ENCODE data around the gene UGT1A8. TPM values are rescaled to one million over a fixed set of nuclear protein-coding genes. Genes with fewer than 3 reads are reported as not detected.

The UGT1A8 gene
- total and polyA plus RNA-seq, 2 of the 4 experiments (the other 2 are of a cell fraction) = not detected

- Histone ChIP-seq H3K9ac (ENCODE audit: low read depth, low read length) (no peak overlapping the region), H3K79me1 (ENCODE audit: low read depth in 1 of 2, low read length in 2 of 2) (no peaks in the 10 kb centered on the region), H4K8ac (ENCODE audit: low read depth in 2 of 2, low read length in 2 of 2) (no peak overlapping the region), H2AFZ (replicated peaks; ENCODE audit: low read length, poor library complexity) (no peak overlapping the region), H2BK15ac (ENCODE audit: low read depth, low read length) (no peak overlapping the region), H3K27me3 (ENCODE audit: control insufficient read depth, insufficient read depth, low read length) (peaks cover 5% of the 10 kb centered on the region; the same call in 1 of the 2 replicates), H3K4me1 (ENCODE audit: control insufficient read depth, insufficient read depth, low read length) (no peaks in the 10 kb centered on the region), H3K9me3 (ENCODE audit: control insufficient read depth, insufficient read depth, low read length) (no peaks in the 10 kb centered on the region), H3K56ac (ENCODE audit: extremely low read depth, insufficient read depth, low read length) (no peak overlapping the region), H3K18ac (ENCODE audit: low read depth, low read length) (no peak overlapping the region), H2AK9ac (replicated peaks; ENCODE audit: low read depth, low read length, poor library complexity) (no peak overlapping the region), H4K91ac (ENCODE audit: insufficient read depth, low read depth, low read length) (no peak overlapping the region), H2BK120ac (ENCODE audit: low read depth, low read length) (no peak overlapping the region), H2BK5ac (ENCODE audit: low read depth, low read length, poor library complexity, severe bottlenecking) (no peak overlapping the region), H4K20me1 (ENCODE audit: insufficient read depth, low read length) (no peaks in the 10 kb centered on the region), H3K4ac (ENCODE audit: low read depth, low read length) (no peak overlapping the region), H2BK20ac (ENCODE audit: low read depth, low read length) (no peak overlapping the region), H3K36me3 (ENCODE audit: control insufficient read depth, insufficient read depth, low read length) (no peaks in the 10 kb centered on the region), H4K5ac (ENCODE audit: low read depth, low read length) (no peak overlapping the region), H3K9me1 (ENCODE audit: insufficient read depth, low read length) (no peaks in the 10 kb centered on the region), H3K14ac (replicated peaks; ENCODE audit: low read depth, low read length) (no peak overlapping the region), H3K4me2 (ENCODE audit: low read depth, low read length) (no peak overlapping the region), H3K4me3 (ENCODE audit: insufficient read depth, low read depth, low read length) (no peak overlapping the region), H3K23ac (ENCODE audit: low read depth, low read length) (no peak overlapping the region), H3K27ac (ENCODE audit: insufficient read depth, low read length) (no peak overlapping the region), H2AK5ac (ENCODE audit: low read depth, low read length) (no peak overlapping the region)
- no CpG with 5 or more reads among the region's 2 CpGs for WGBS, 2 experiments (ENCODE audit: extremely low coverage in 2 of 2, insufficient read length in 1 of 2)
- DNase-seq (no peak), ATAC-seq (ENCODE audit: low read depth) (no peak)
- intact Hi-C loops (cut with micrococcal nuclease) (no loop called here), dilution Hi-C loops (cut with HindIII; ENCODE audit: low sequenced_read_pairs, unreplicated experiment) (no loop called here), in situ Hi-C loops (cut with MboI; ENCODE audit: low sequenced_read_pairs) (no loop called here)
- CTCF ChIA-PET = no interaction called here
- POLR2A ChIA-PET (ENCODE audit: unreplicated experiment) = no interaction called here
- no TSS peak for BruUV-seq (replicated peaks)
- TF ChIP-seq MXI1 (IDR thresholded peaks at IDR 0.05; ENCODE audit: borderline replicate concordance, low read depth, low read length) = no peak
- TF ChIP-seq ELK1 (IDR thresholded peaks at IDR 0.05; ENCODE audit: borderline replicate concordance, low read depth, low read length) = no peak
These were observed 17.0 kb upstream of the UGT1A8 start for GRCh38 chr2:233600386-233600785.

Data from IMR-90 (cell line).